Measurements from ENCODE around the gene NDUFA8.

NDUFA8 gene

GRCh38 chr9:122186301-122186700 is 26.7 kb upstream of the NDUFA8 start:
- DNase-seq (ENCODE audit: low read depth, low spot score) = no peak

- no peak for DNase-seq (ENCODE audit: low read depth, low spot score)
These were observed 25.0 kb upstream of the NDUFA8 start for GRCh38 chr9:122184551-122184950.

GRCh38 chr9:122183501-122183900 is 23.9 kb upstream of the NDUFA8 start:
- no peak for DNase-seq (ENCODE audit: low read depth, low spot score)

GRCh38 chr9:122180633-122181032 is 21.1 kb upstream of the NDUFA8 start:
- peak; percentile 59 for DNase-seq (ENCODE audit: low read depth, low spot score)

GRCh38 chr9:122179690-122180074 is 20.1 kb upstream of the NDUFA8 start:
- peak; percentile 23 for DNase-seq (ENCODE audit: low read depth, low spot score)

- DNase-seq (ENCODE audit: low read depth, low spot score) = no peak
These were observed 19.6 kb upstream of the NDUFA8 start for GRCh38 chr9:122179054-122179689.

GRCh38 chr9:122176916-122177315 is 17.3 kb upstream of the NDUFA8 start:
- no peak for DNase-seq (ENCODE audit: low read depth, low spot score)

- DNase-seq (ENCODE audit: low read depth, low spot score) = no peak
These were observed 14.1 kb upstream of the NDUFA8 start for GRCh38 chr9:122173670-122174069.

- DNase-seq (ENCODE audit: low read depth, low spot score) = no peak
These were observed 12.6 kb upstream of the NDUFA8 start for GRCh38 chr9:122172131-122172530.

GRCh38 chr9:122168356-122168755 is 8.8 kb upstream of the NDUFA8 start:
- no peak for DNase-seq (ENCODE audit: low read depth, low spot score)

- DNase-seq (ENCODE audit: low read depth, low spot score) = no peak
These were observed 4.7 kb upstream of the NDUFA8 start for GRCh38 chr9:122164286-122164685.

- no peak for DNase-seq (ENCODE audit: low read depth, low spot score)
These were observed 2.8 kb upstream of the NDUFA8 start for GRCh38 chr9:122162415-122162814.

- DNase-seq (ENCODE audit: low read depth, low spot score) = no peak
These were observed 307 bp upstream of the NDUFA8 start for GRCh38 chr9:122159925-122160246.

GRCh38 chr9:122158202-122158601 is 1.4 kb downstream of the NDUFA8 start:
- DNase-seq (ENCODE audit: low read depth, low spot score) = peak; percentile 41

- no peak for DNase-seq (ENCODE audit: low read depth, low spot score)
These were observed 3.8 kb downstream of the NDUFA8 start for GRCh38 chr9:122155796-122156195.

GRCh38 chr9:122151267-122151828 is 8.2 kb downstream of the NDUFA8 start:
- DNase-seq (ENCODE audit: low read depth, low spot score) = no peak

- no peak for DNase-seq (ENCODE audit: low read depth, low spot score)
These were observed 14.1 kb downstream of the NDUFA8 start for GRCh38 chr9:122145592-122145863.

- no peak for DNase-seq (ENCODE audit: low read depth, low spot score)
These were observed 14.6 kb downstream of the NDUFA8 start for GRCh38 chr9:122144836-122145591.

GRCh38 chr9:122143876-122144405 is 15.6 kb downstream of the NDUFA8 start:
- no peak for DNase-seq (ENCODE audit: low read depth, low spot score)

GRCh38 chr9:122143296-122143695 is 16.3 kb downstream of the NDUFA8 start:
- no peak for DNase-seq (ENCODE audit: low read depth, low spot score)

- DNase-seq (ENCODE audit: low read depth, low spot score) = no peak
These were observed 17.9 kb downstream of the NDUFA8 start for GRCh38 chr9:122141671-122142070.

GRCh38 chr9:122140368-122141193 is 19.0 kb downstream of the NDUFA8 start:
- no peak for DNase-seq (ENCODE audit: low read depth, low spot score)
